ENCODE measurements around the gene CREB5. TPM values are rescaled to one million over a fixed set of nuclear protein-coding genes. Genes with fewer than 3 reads are reported as not detected.

CREB5 gene
- total and polyA plus RNA-seq, 2 experiments from 2014 or later: 2.4 to 4.4 TPM

- TF ChIP-seq REST (IDR thresholded peaks at IDR 0.05; ENCODE audit: unreplicated experiment): no peak
- no peak for TF ChIP-seq ZNF331 (CRISPR knock-in tag; IDR thresholded peaks at IDR 0.05; ENCODE audit: low read depth)
These were observed 91.1 kb downstream of the CREB5 start (continued) for GRCh38 chr7:28503396-28503795.

- H3K36me3 ChIP-seq (ENCODE audit: insufficient read depth): no peaks in the 10 kb centered on the region
- H3K9me2 ChIP-seq (ENCODE audit: insufficient read depth): no peaks in the 10 kb centered on the region
- H3K4me2 ChIP-seq: no peak overlapping the region
- H3K27me3 ChIP-seq (ENCODE audit: insufficient read depth): no peaks in the 10 kb centered on the region
- H3K4me1 Mint-ChIP-seq: peaks cover 6% of the 10 kb centered on the region; the same call in 2 of the 3 replicates
- H3K9me3 Mint-ChIP-seq: no peaks in the 10 kb centered on the region
- no peak overlapping the region for H3K27ac Mint-ChIP-seq
- ATAC-seq (no peak), DNase-seq (ENCODE audit: low spot score) (no peak)
- no peaks in the 10 kb centered on the region for H3K27me3 Mint-ChIP-seq (ENCODE audit: insufficient read depth, low read depth, poor library complexity)
- H3K4me1 ChIP-seq (ENCODE audit: insufficient read depth): no peaks in the 10 kb centered on the region
- H2AFZ ChIP-seq: no peak overlapping the region
- H3K4me3 ChIP-seq: no peak overlapping the region
- no peaks in the 10 kb centered on the region for H3K36me3 Mint-ChIP-seq (ENCODE audit: low read depth)
- no peaks in the 10 kb centered on the region for H3K79me2 ChIP-seq (replicated peaks; ENCODE audit: insufficient read depth)
- no peak overlapping the region for H3K4me3 Mint-ChIP-seq
- no peaks in the 10 kb centered on the region for H3F3A ChIP-seq (replicated peaks; ENCODE audit: low read depth)
- H3K27ac ChIP-seq (ENCODE audit: low read depth): no peak overlapping the region
- no peaks in the 10 kb centered on the region for H4K20me1 ChIP-seq (replicated peaks; ENCODE audit: insufficient read depth)
- no peak for TF ChIP-seq ZNF114 (CRISPR knock-in tag; IDR thresholded peaks at IDR 0.05)
- no peak for TF ChIP-seq STAT1 (IDR thresholded peaks at IDR 0.05; ENCODE audit: unreplicated experiment)
- no peak for TF ChIP-seq POLR2AphosphoS5 (IDR thresholded peaks at IDR 0.05; ENCODE audit: low read depth)
- TF ChIP-seq REST (IDR thresholded peaks at IDR 0.05; ENCODE audit: unreplicated experiment): no peak
- TF ChIP-seq ZNF331 (CRISPR knock-in tag; IDR thresholded peaks at IDR 0.05; ENCODE audit: low read depth): no peak
- TF ChIP-seq NANOG (IDR thresholded peaks at IDR 0.05; ENCODE audit: borderline replicate concordance): no peak
- TF ChIP-seq CREB1 (CRISPR knock-in tag; IDR thresholded peaks at IDR 0.05; ENCODE audit: low read depth): no peak
- no peak for TF ChIP-seq ZNF462 (CRISPR knock-in tag; IDR thresholded peaks at IDR 0.05)
- no peak for TF ChIP-seq ETS1 (IDR thresholded peaks at IDR 0.05)
These were observed 92.7 kb downstream of the CREB5 start for GRCh38 chr7:28505014-28505413.
